HG03442 (cell line): ENCODE measurements around the gene CACNB2.
"Not testable (repeated sequence)": the region's sequence is repeated elsewhere in the genome, so short reads cannot be mapped to it uniquely, and the experiment has no call there.

Experiments used
- ATAC-seq: cut with Tn5 transposase; IDR thresholded peaks from one replicate; pipeline ENCODE4 v1.9.1; 2021; ENCODE audit warnings: mild to moderate bottlenecking, moderate library complexity; ENCODE audit not compliant: unreplicated experiment

Gene CACNB2

DNA sequence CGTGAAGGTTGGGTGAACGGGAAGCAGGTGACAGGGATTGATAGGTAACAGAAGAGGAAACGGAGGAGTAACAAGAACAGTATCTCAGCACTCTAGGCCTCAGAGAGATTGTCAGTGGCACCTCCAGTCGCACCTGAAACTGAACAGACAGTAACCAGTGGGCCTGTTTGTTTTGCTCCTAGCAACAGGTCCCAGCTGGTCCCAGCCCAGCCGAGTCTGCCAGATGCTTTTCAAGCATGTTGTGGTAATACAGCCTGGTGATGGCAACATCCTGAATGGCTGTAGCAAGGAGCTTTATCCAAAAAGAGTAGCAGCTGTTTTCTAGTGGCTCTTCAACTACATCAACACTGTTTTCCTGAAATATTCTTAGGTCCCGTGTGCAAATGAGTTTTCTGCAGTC, 4.7 kb downstream of the CACNB2 start:
- ATAC-seq = no peak

DNA sequence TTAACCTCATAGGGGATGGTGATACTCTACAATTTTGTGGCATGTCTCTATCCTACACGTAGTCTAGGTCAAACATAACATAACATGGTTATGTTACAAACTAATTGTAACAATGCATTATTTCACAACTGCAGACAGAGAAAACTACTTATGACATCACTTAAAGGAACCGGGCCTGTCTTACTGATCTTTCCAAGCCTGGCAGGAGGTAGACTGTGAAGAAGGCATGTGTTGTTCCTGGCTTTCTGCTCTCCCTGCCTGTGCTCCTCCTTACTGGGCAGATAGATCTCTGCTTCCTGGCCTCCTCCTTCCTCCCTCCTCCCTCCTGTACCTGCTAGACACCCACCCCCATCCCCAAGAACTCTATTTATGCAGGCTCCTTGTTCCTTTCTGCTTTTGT, 5.4 kb downstream of the CACNB2 start:
- ATAC-seq = no peak

DNA sequence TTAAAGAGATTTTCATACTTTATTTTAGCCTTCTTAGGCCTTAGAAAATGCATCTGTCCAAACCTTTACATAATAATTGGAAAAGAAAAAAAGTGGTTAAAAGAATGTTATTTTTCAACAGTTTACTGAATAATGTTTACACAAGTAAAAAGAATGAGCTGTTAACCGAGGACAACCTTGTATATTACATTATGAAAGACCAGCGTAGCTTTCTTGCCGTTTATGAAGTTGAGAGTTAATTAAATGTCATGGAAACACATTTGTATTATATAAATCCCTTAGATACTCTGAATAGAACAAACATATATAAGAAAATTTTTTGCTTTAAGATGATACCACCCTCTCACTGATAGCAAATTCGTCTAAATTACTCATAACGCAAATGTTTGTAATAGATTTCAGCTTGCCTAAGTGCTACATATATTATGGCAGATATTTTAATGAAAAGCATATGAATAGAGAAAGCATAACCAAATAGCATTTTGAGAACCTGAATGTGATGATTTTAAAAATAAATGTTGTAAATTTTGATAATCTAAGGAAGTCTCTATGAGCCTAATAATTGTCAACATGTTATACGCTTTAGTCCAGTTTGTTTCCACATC, 9.1 kb downstream of the CACNB2 start:
- no peak for ATAC-seq

- ATAC-seq = no peak
These were observed 11.2 kb downstream of the CACNB2 start for GRCh38 chr10:18151356-18151890.

DNA sequence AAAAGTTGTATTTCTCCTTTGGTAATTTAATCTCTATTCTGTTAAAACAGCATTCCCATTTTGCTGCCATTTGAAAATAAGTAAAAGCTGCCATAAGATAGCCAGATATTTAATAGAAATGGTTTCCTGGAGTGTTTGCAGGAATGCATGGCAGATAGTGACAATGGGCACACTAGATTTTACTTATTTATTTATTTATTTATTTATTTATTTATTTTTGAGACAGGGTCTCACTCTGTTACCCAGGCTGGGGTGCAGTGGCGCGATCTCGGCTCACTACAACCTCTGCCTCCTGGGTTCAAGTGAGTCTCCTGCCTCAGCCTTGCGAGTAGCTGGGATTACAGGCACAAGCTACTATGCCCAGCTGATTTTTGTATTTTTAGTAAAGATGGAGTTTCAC, 13.2 kb downstream of the CACNB2 start:
- not testable (repeated sequence) for ATAC-seq

DNA sequence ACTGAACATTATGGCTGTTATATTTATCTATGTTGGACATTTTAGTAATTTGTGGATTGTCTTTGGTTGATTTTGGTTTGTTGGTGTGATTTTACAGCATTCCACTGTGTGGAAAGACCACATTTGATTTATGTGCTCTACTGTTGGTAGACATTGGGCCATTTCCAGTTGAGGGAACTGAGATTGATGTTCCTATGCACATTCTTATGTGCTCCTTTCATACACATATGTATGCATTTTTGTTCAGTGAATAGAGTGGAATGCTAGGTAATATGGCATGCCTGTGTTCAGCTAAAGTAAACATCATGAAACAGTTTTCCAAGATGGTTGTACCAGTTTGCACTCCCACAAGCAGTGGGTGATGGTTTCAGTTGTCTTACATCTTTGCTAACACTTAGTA, 15.1 kb downstream of the CACNB2 start:
- ATAC-seq = no peak

GRCh38 chr10:18156797-18157196, 16.6 kb downstream of the CACNB2 start:
- not testable (repeated sequence) for ATAC-seq

GRCh38 chr10:18157881-18158280, 17.7 kb downstream of the CACNB2 start:
- ATAC-seq = no peak

DNA sequence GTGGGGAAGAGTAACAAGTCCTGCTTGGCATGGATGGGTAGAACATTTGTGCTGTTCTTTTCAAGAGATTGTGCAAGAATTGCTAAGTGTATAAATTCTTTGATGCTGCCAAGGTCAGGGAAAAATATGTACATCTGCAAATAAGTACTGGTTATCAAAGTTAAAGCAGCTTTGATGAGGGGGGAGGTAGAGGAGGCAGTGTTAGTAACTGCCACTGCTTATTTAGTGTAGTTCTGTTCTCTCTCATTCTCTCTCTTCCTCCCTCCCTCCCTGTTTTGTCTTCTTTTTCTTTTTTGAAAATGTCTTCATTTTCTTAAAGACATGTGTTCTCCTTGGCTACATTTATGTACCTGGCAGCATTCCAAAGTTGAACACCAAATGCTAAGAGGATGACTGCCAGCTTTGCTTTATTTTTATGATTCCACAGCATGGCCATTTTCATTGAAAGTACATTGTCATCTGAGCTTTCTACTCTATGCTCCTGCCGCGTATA, 18.6 kb downstream of the CACNB2 start:
- ATAC-seq = no peak

DNA sequence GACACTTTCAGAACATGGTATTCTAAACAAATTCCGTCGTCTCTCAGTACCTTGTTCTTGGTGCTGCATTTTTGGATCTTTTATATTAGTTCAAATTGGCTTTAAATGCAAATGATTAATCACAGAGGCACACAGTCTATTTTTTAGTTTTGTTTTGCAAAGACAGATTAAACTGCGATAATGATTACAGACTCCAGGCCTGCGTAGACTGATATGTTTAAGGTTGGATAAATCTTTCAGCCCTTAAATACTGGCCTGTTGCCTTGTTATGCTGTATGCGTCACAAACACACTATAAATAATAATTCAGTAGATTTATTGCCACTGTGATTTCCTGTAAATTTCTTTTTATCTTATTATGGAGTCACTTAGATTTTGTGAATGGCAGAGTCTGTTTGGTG, 19.3 kb downstream of the CACNB2 start:
- no peak for ATAC-seq

- ATAC-seq = no peak
These were observed 21.9 kb downstream of the CACNB2 start for GRCh38 chr10:18162021-18162627.

GRCh38 chr10:18164093-18164492, 23.9 kb downstream of the CACNB2 start:
- ATAC-seq = no peak

DNA sequence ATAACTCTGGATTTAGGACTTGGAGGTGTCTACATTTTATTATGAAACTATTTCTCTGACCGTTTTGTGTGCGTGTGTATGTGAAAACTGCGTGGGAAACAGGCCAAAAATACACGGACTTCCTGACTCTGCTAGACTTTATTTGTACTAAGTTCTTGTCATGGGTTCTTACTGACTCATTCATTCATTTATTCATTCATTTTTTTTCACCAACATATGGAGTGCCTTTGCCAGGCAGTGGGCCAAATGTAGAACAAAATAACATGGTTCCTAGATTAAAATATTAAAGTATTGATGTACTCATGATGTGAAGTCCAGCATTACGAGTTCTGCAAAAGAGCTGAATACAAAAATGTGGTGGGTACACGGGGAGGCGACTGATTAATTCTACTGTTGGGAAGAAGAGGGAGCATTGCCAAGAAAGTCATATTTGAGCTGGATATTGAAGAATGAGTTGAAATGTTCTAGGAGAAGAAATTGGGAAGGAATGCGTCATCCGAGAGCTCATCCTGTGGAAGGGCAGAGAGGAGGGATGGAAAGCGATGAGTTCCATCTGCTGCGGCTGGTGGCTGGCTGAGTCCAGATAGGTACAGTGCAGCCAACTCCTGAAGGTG, 24.6 kb downstream of the CACNB2 start:
- no peak for ATAC-seq

DNA sequence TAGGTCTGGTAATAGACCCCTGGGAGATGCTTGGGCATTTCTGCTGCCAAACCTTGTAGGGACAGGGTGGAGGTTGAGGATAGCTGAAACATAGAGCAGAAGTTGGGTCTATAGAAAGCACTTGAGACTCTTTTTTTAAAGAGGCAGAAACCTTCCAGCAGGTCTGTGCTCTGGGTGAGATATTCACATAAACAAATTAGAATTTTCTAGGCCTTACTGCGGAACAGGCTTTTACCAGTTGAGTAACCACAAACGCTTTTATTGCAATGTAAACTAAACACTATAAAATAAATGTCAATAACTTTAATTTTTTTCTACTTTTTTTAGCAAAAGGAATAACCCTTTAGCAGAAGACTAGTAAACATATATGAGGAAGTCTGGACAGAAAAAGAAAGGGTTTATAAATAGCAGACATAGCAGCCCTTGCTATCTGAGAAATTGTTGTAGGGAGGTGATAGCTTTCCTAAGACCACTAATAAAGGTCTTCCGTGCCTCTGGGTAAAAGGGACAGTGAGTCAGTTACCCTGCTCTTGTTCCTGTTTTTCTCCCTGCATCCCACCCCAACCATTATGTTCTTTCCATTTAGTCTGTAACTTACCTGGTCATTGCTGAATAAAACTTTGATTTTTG, 38.7 kb downstream of the CACNB2 start:
- ATAC-seq = no peak

DNA sequence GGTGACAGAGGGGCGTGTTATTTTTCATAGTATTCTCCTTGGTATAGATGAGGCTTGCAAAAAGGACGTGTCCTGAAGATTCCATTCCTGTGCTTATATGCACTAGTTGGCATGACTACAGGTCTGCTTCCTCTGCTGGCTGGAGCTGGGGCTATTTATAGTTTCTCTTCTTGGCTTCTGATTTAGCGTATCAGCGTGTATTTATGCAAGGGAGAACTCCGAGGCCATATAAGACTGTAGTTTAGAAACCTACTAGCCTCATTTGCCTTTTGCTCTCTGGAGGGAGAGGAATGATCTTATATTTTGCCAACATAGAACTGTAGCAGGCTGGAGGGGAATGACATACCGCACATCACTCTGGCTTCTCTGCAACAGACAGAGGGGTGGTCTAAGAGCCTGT, 39.7 kb downstream of the CACNB2 start:
- no peak for ATAC-seq

DNA sequence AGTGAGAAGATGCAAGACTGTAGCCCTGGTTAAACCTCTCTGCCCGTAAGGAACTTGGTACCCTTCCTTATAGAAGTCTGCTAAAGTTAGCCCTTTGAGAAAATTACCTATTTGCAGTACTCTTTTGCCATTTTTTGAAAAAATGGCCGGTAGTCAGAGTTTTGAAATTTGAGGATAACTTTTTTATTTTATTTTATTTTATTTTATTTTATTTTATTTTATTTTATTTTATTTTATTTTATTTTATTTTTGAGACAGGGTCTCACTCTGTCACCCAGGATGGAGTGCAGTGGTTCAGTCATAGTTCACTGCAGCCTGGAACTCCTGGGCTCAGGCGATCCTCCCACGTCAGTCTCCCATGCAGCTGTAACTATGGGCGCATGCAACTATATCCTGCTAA, 41.2 kb downstream of the CACNB2 start:
- not testable (repeated sequence) for ATAC-seq

- no peak for ATAC-seq
These were observed 45.4 kb downstream of the CACNB2 start for GRCh38 chr10:18185621-18186020.

DNA sequence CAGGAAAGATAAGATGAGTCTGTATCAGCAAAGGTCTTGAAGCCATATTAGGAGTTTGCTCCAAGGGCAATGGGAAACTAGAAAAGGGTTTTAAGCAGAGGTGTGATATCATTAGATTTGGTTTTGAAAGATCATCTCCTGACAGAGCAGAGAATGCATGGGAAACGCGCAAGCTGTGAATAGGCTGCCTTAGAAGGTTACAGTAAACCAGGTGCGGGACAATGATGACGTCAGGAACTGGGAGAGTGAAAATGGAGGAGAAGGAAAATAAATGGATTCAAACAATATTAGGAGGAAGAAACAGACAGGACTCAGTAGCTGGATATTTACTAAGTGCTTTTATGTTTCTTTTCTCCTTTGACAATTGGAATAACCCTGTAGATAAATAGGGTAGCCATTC, 50.6 kb downstream of the CACNB2 start:
- ATAC-seq = no peak

DNA sequence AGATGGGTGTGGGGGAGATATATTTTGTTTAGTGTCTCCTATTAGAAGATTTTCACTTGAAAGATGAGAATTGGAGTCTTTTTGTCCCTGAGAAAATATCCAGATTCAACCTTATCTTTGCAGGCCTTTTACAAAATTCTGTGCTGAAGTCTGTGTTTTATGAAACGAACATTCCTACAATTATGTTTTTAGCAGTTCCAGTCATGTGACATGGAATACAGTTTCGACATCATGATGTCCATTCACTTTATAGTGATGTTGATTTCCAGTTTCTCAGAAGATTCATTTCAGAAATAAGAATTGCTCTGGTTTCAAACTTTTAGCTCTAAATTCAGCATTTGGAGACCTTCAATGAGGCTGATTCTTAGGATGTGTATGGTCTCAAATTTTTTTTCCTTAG, 54.4 kb downstream of the CACNB2 start:
- ATAC-seq = no peak

DNA sequence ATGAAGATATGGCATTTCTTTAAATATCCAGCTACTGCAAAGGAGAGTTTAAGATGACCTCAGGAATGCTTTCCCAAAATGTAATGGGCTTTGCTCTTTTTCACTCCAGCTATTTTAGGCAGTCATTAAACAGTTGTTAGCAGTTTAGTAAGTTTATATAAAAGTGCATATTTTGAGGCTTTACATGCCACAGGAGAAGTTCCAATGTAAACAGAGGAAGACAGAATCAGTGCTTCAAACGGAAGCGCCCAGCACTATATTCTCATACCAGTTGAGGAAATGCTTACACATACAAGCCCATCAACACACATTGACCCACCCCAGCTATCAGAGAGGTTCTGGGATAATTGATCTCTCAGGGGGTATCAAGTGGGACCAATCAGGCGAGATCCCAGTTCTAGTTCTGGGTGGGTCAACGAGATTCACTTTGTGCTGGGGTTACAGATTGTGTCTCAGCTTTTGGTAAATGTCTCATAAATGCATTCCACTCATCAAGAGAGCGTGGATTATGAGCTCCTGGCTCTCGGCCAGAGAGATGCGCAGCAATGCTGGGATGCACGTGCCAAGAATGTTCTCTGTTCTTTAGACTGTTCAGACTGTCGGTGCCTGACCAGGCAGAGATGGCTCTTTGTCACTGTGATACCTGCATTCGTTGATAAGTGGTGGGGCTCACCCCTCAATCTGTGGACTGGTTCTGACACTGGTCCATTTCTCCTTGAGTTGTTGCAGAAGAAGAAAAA, 55.0 kb downstream of the CACNB2 start:
- ATAC-seq = no peak
